Suprapubic skin (tissue), 4 donors: ENCODE measurements around the gene KLHL30. TPM values are rescaled to one million over a fixed set of nuclear protein-coding genes. Genes with fewer than 3 reads are reported as not detected.

ENCODE experiments used
- DNase-seq, 2 donors: peaks; one replicate each; pipeline ENCODE4 v3.0.0-alpha.2; 2019; ENCODE audit warnings: low spot score in 2 of 2
- H3K27ac ChIP-seq: fragments of 200-600 bp; sonication (generic); one replicate; pipeline ENCODE4 v1.5.1; 2019
- H3K27me3 ChIP-seq: fragments of 200-600 bp; sonication (generic); one replicate; pipeline ENCODE4 v1.5.1; 2019
- H3K36me3 ChIP-seq: fragments of 200-600 bp; sonication (generic); one replicate; pipeline ENCODE4 v1.5.1; 2019
- H3K4me1 ChIP-seq: fragments of 200-600 bp; sonication (generic); one replicate; pipeline ENCODE4 v1.5.1; 2019
- H3K4me3 ChIP-seq: fragments of 200-600 bp; sonication (generic); one replicate; pipeline ENCODE4 v1.5.1; 2019; ENCODE audit warnings: mild to moderate bottlenecking
- H3K9me3 ChIP-seq: fragments of 200-600 bp; sonication (generic); one replicate; pipeline ENCODE4 v1.5.1; 2019
- CTCF ChIP-seq, 2 donors: fragments of 200-600 bp in 1 of 2; fragments of 450-650 bp in 1 of 2; sonication (generic) in 1 of 2; IDR thresholded peaks; one replicate each; pipeline ENCODE4 v1.5.1; 2016 to 2019; ENCODE audit warnings: antibody characterized with exemption in 2 of 2, mild to moderate bottlenecking in 1 of 2, moderate library complexity in 1 of 2
- EP300 ChIP-seq: sonication (generic); formaldehyde crosslinking; IDR thresholded peaks from one replicate; pipeline ENCODE4 v1.6.1; 2017; ENCODE audit warnings: antibody characterized with exemption
- POLR2A ChIP-seq, 2 donors: fragments of 450-650 bp; IDR thresholded peaks; one replicate each; pipeline ENCODE4 v1.6.1; 2017; ENCODE audit warnings: antibody characterized with exemption in 2 of 2, mild to moderate bottlenecking in 2 of 2, moderate library complexity in 2 of 2
- POLR2AphosphoS5 ChIP-seq, 3 donors: sonication (generic); formaldehyde crosslinking; IDR thresholded peaks; one replicate each; pipeline ENCODE4 v1.6.1; 2017; ENCODE audit warnings: antibody characterized with exemption in 3 of 3
- WGBS: methylation state at CpG from one replicate; pipeline ENCODE4 v1.1.5; 2018; 5-methylcytosine and 5-hydroxymethylcytosine counted together
- total RNA-seq, 4 donors: library from RNA; depleted of rRNA; stranded (reverse); fragments of >200 nt; gene quantifications; one replicate each; pipeline ENCODE4 v1.1.0, GENCODE V29; 2016

Gene KLHL30
- total RNA-seq, 4 donors from 2014 or later: 0.13 to 0.23 TPM; not detected in 2

DNA sequence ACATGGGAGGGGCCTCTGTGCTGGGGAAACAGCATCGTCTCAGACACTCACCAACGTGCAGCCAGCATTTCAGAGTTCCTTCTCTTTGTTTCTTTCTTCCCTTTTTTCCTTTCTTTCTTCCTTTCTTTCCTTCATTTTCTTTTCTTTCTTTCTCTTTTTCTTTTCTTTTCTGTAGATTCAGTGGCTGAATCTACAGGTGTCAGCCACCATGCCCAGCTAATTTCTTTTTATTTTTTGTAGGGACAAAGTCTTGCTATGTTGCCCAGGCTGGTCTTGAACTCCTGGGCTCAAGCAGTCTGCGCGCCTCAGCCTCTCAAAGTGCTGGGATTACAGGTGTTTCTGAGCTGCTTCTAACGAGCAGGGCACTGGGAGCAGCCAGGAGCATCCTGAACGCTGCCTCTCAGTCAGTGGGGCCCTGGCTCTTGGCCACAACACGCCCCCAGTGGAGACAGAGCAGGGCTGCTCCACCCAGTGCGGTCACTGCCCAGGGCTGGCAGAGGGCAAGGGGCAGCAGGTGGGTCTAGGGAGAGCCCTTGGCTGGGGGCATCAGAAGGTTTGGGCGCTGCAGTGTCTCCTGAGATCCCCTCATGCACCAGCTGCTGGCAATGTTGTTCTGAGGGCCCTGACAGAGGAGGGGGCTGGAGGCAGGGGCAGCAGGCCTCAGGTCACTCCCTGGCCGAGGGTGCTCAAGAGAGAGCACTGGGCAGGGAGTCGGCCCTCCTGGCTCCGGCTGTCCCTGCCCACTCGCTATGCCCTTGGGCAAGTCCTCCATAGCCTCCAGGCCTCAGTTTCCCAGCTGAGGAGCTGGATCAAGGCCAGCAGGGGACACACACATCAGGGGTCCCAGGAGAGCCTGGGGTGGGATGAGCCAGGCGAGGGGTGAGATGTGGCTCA lies 4.7 kb upstream of the KLHL30 start:
- 69% methylated on average over 8 of the region's 14 CpGs for WGBS
- TF ChIP-seq EP300 (no peak), POLR2AphosphoS5 (IDR thresholded peaks at IDR 0.05) (no peak), CTCF (IDR thresholded peaks at IDR 0.05) (no peak), POLR2A (IDR thresholded peaks at IDR 0.05) (no peak)
- H3K27me3 ChIP-seq: no peaks in the 10 kb centered on the region

GRCh38 chr2:238134393-238134785 lies 4.1 kb upstream of the KLHL30 start:
- H3K4me3 ChIP-seq: no peak overlapping the region
- no peaks in the 10 kb centered on the region for H3K9me3 ChIP-seq
- peaks cover 10% of the 10 kb centered on the region for H3K4me1 ChIP-seq
- H3K27me3 ChIP-seq: peaks cover 6% of the 10 kb centered on the region
- 90% methylated on average over 11 of the region's 11 CpGs for WGBS
- no peak for DNase-seq
- no peaks in the 10 kb centered on the region for H3K36me3 ChIP-seq
- H3K27ac ChIP-seq: no peak overlapping the region
- no peak for TF ChIP-seq EP300
- TF ChIP-seq POLR2A (IDR thresholded peaks at IDR 0.05): no peak
- TF ChIP-seq POLR2AphosphoS5 (IDR thresholded peaks at IDR 0.05): no peak
- TF ChIP-seq CTCF (IDR thresholded peaks at IDR 0.05): no peak

More for the DNA sequence above, 4.7 kb upstream of the KLHL30 start:
- no peak overlapping the region for H3K27ac ChIP-seq
- no peak for DNase-seq
- H3K9me3 ChIP-seq: no peaks in the 10 kb centered on the region
- H3K36me3 ChIP-seq: no peaks in the 10 kb centered on the region
- no peak overlapping the region for H3K4me3 ChIP-seq
- H3K4me1 ChIP-seq: peaks cover 5% of the 10 kb centered on the region

- TF ChIP-seq EP300 (no peak), POLR2AphosphoS5 (IDR thresholded peaks at IDR 0.05) (no peak), POLR2A (IDR thresholded peaks at IDR 0.05) (no peak), CTCF (IDR thresholded peaks at IDR 0.05) (no peak)
- WGBS: 87% methylated on average over 15 of the region's 15 CpGs
- peaks cover 14% of the 10 kb centered on the region for H3K27me3 ChIP-seq
- H3K9me3 ChIP-seq: no peaks in the 10 kb centered on the region
- no peak overlapping the region for H3K27ac ChIP-seq
- H3K4me3 ChIP-seq: no peak overlapping the region
- peaks cover 15% of the 10 kb centered on the region for H3K4me1 ChIP-seq
- DNase-seq: no peak
- H3K36me3 ChIP-seq: no peaks in the 10 kb centered on the region
These were observed 2.8 kb upstream of the KLHL30 start for GRCh38 chr2:238135601-238136150.

GRCh38 chr2:238136820-238137537 lies 1.5 kb upstream of the KLHL30 start:
- 56% methylated on average over 14 of the region's 14 CpGs for WGBS
- H3K9me3 ChIP-seq: no peaks in the 10 kb centered on the region
- DNase-seq: no peak
- no peaks in the 10 kb centered on the region for H3K36me3 ChIP-seq
- H3K4me3 ChIP-seq: no peak overlapping the region
- peaks cover 19% of the 10 kb centered on the region for H3K4me1 ChIP-seq
- TF ChIP-seq POLR2AphosphoS5 (IDR thresholded peaks at IDR 0.05) (no peak), POLR2A (IDR thresholded peaks at IDR 0.05) (no peak), EP300 (no peak), CTCF (IDR thresholded peaks at IDR 0.05) (no peak)
- peaks cover 14% of the 10 kb centered on the region for H3K27me3 ChIP-seq
- H3K27ac ChIP-seq: no peak overlapping the region

- no peak for TF ChIP-seq CTCF (IDR thresholded peaks at IDR 0.05)
- TF ChIP-seq EP300: no peak
- no peak for TF ChIP-seq POLR2A (IDR thresholded peaks at IDR 0.05)
- TF ChIP-seq POLR2AphosphoS5 (IDR thresholded peaks at IDR 0.05): no peak
- no peak overlapping the region for H3K4me3 ChIP-seq
- H3K9me3 ChIP-seq: no peaks in the 10 kb centered on the region
- DNase-seq: no peak
- H3K27me3 ChIP-seq: peaks cover 14% of the 10 kb centered on the region
- H3K4me1 ChIP-seq: peaks cover 26% of the 10 kb centered on the region
- H3K27ac ChIP-seq: no peak overlapping the region
- WGBS: 96% methylated on average over 13 of the region's 13 CpGs
- H3K36me3 ChIP-seq: no peaks in the 10 kb centered on the region
These were observed 583 bp upstream of the KLHL30 start for GRCh38 chr2:238137885-238138284.
